HG03565 (cell line): Measurements from ENCODE around the gene CAP1.
A peak's percentile ranks its signal among the peaks of the same experiment; 100 is the strongest.
"Not testable (repeated sequence)": the region's sequence is repeated elsewhere in the genome, so short reads cannot be mapped to it uniquely, and the experiment has no call there.

Source experiments
- ATAC-seq: cut with Tn5 transposase; IDR thresholded peaks from one replicate; pipeline ENCODE4 v1.9.1; 2021; ENCODE audit warnings: mild to moderate bottlenecking, moderate library complexity; ENCODE audit not compliant: unreplicated experiment

Gene CAP1

GRCh38 chr1:40058097-40058452 is 17.5 kb downstream of the CAP1 start:
- ATAC-seq: no peak

GRCh38 chr1:40058453-40059337 is 18.2 kb downstream of the CAP1 start:
- no peak for ATAC-seq

GRCh38 chr1:40059338-40059959 is 18.9 kb downstream of the CAP1 start:
- no peak for ATAC-seq

- ATAC-seq: no peak
Measured at GRCh38 chr1:40059960-40060750, 19.6 kb downstream of the CAP1 start.

GRCh38 chr1:40064797-40065499 is 24.4 kb downstream of the CAP1 start:
- ATAC-seq: peak; percentile 67

GRCh38 chr1:40067023-40067422 is 26.5 kb downstream of the CAP1 start:
- ATAC-seq: no peak

GRCh38 chr1:40067851-40068250 is 27.3 kb downstream of the CAP1 start:
- ATAC-seq: no peak

- ATAC-seq: no peak
Measured at GRCh38 chr1:40072142-40072541, 31.6 kb downstream of the CAP1 start.

GRCh38 chr1:40073062-40073461 is 32.5 kb downstream of the CAP1 start:
- ATAC-seq: no peak

- ATAC-seq: no peak
Measured at GRCh38 chr1:40075266-40075665, 34.7 kb downstream of the CAP1 start.

GRCh38 chr1:40076895-40077312 is 36.4 kb downstream of the CAP1 start:
- no peak for ATAC-seq

- peak; percentile 41 for ATAC-seq
Measured at GRCh38 chr1:40078512-40079333, 38.2 kb downstream of the CAP1 start.

GRCh38 chr1:40079774-40080400 is 39.4 kb downstream of the CAP1 start:
- no peak for ATAC-seq

GRCh38 chr1:40081871-40082270 is 41.3 kb downstream of the CAP1 start:
- ATAC-seq: no peak

GRCh38 chr1:40084750-40085149 is 44.2 kb downstream of the CAP1 start:
- ATAC-seq: not testable (repeated sequence)

GRCh38 chr1:40090652-40091355 is 50.3 kb downstream of the CAP1 start:
- ATAC-seq: no peak

- ATAC-seq: no peak
Measured at GRCh38 chr1:40092241-40092640, 51.7 kb downstream of the CAP1 start.

- no peak for ATAC-seq
Measured at GRCh38 chr1:40092706-40093639, 52.4 kb downstream of the CAP1 start.
